GM21576 (cell line): ENCODE measurements around the gene EPX.
"Not testable (repeated sequence)": the region's sequence is repeated elsewhere in the genome, so short reads cannot be mapped to it uniquely, and the experiment has no call there.

Source experiments
- ATAC-seq: cut with Tn5 transposase; IDR thresholded peaks from one replicate; pipeline ENCODE4 v1.9.1; 2021; ENCODE audit warnings: mild to moderate bottlenecking, moderate library complexity; ENCODE audit not compliant: unreplicated experiment

Gene EPX

GRCh38 chr17:58192612-58193011 is at the start of gene EPX:
TSS of gene EPX (plus strand) at chr17:58192726. CDS start at chr17:58192847, 121 bp downstream.
- ATAC-seq: no peak

- ATAC-seq: not testable (repeated sequence)
These were observed 49.2 kb upstream of the EPX start for GRCh38 chr17:58143335-58143734.

- no peak for ATAC-seq
These were observed 47.7 kb upstream of the EPX start for GRCh38 chr17:58144801-58145200.

GRCh38 chr17:58147930-58148434 is 44.5 kb upstream of the EPX start, which contains the start of gene OR4D1:
TSS of gene OR4D1 (plus strand) at chr17:58148384. CDS start at chr17:58155154, 6,770 bp downstream.
- ATAC-seq: no peak

- no peak for ATAC-seq
These were observed 43.9 kb upstream of the EPX start for GRCh38 chr17:58148609-58149008.

GRCh38 chr17:58150394-58150793 is 42.1 kb upstream of the EPX start:
- no peak for ATAC-seq

GRCh38 chr17:58153046-58153445 is 39.5 kb upstream of the EPX start:
- no peak for ATAC-seq

GRCh38 chr17:58153671-58154070 is 38.9 kb upstream of the EPX start:
- ATAC-seq: no peak

GRCh38 chr17:58156839-58157803 is 35.4 kb upstream of the EPX start:
- ATAC-seq: no peak

- ATAC-seq: no peak
These were observed 34.3 kb upstream of the EPX start for GRCh38 chr17:58158181-58158580.

GRCh38 chr17:58161566-58161965 is 31.0 kb upstream of the EPX start:
- ATAC-seq: no peak

- ATAC-seq: no peak
These were observed 26.5 kb upstream of the EPX start for GRCh38 chr17:58165981-58166380.

- ATAC-seq: no peak
These were observed 25.8 kb upstream of the EPX start, which contains the start of gene OR4D2 for GRCh38 chr17:58166682-58167081. TSS of gene OR4D2 (plus strand) at chr17:58166982. CDS start at chr17:58169656, 2,674 bp downstream.

GRCh38 chr17:58170622-58171021 is 21.9 kb upstream of the EPX start:
- ATAC-seq: no peak

GRCh38 chr17:58172369-58173071 is 20.0 kb upstream of the EPX start:
- no peak for ATAC-seq

GRCh38 chr17:58174871-58175270 is 17.7 kb upstream of the EPX start:
- no peak for ATAC-seq

GRCh38 chr17:58176200-58176599 is 16.3 kb upstream of the EPX start:
- ATAC-seq: no peak

GRCh38 chr17:58181796-58182195 is 10.7 kb upstream of the EPX start:
- no peak for ATAC-seq

- no peak for ATAC-seq
These were observed 9.0 kb upstream of the EPX start for GRCh38 chr17:58183514-58183913.

- ATAC-seq: no peak
These were observed 8.1 kb upstream of the EPX start for GRCh38 chr17:58184308-58184985.
